H9 (cell line): ENCODE results near the gene PXYLP1. TPM values are rescaled to one million over a fixed set of nuclear protein-coding genes. Genes with fewer than 3 reads are reported as not detected.

Experiments used
- DNase-seq: peaks from one replicate; pipeline ENCODE4 v3.0.0-alpha.2; 2017
- H2AFZ ChIP-seq: one replicate; pipeline ENCODE4 v1.6.1; 2013; ENCODE audit warnings: mild to moderate bottlenecking, low read length, control low read depth, moderate library complexity
- H2AK5ac ChIP-seq: 2 replicates; pipeline ENCODE4 v1.6.1; 2013; ENCODE audit warnings: low read length, control low read depth, mixed read lengths; ENCODE audit not compliant: insufficient read length
- H2BK120ac ChIP-seq: one replicate; pipeline ENCODE4 v1.6.1; 2013; ENCODE audit warnings: low read depth, mild to moderate bottlenecking, low read length, control low read depth, inconsistent platforms; ENCODE audit not compliant: poor library complexity, severe bottlenecking
- H2BK12ac ChIP-seq: 2 replicates; pipeline ENCODE4 v1.6.1; 2013; ENCODE audit warnings: low read length, control low read depth, mixed read lengths, low read depth; ENCODE audit not compliant: insufficient read length
- H2BK15ac ChIP-seq: 2 replicates; pipeline ENCODE4 v1.6.1; 2013; ENCODE audit warnings: low read depth, low read length, control low read depth
- H2BK20ac ChIP-seq: one replicate; pipeline ENCODE4 v1.6.1; 2013; ENCODE audit warnings: low read depth, mild to moderate bottlenecking, low read length, control low read depth, inconsistent platforms; ENCODE audit not compliant: poor library complexity, severe bottlenecking
- H2BK5ac ChIP-seq: 2 replicates; pipeline ENCODE4 v1.6.1; 2013; ENCODE audit warnings: low read length, control low read depth, mixed read lengths; ENCODE audit not compliant: insufficient read length
- H3K14ac ChIP-seq: 2 replicates; pipeline ENCODE4 v1.6.1; 2013; ENCODE audit warnings: low read length, control low read depth; ENCODE audit not compliant: insufficient read depth
- H3K18ac ChIP-seq: 2 replicates; pipeline ENCODE4 v1.6.1; 2013; ENCODE audit warnings: low read depth, mild to moderate bottlenecking, mixed read lengths, low read length, control low read depth; ENCODE audit not compliant: insufficient read length
- H3K23ac ChIP-seq: 2 replicates; pipeline ENCODE4 v1.6.1; 2013; ENCODE audit warnings: low read length, control low read depth, mixed read lengths, low read depth; ENCODE audit not compliant: insufficient read length
- H3K23me2 ChIP-seq: 2 replicates; pipeline ENCODE4 v1.6.1; 2013; ENCODE audit warnings: low read depth, mild to moderate bottlenecking, mixed read lengths, low read length, control low read depth; ENCODE audit not compliant: insufficient read length, poor library complexity, severe bottlenecking
- H3K27ac ChIP-seq: 2 replicates; pipeline ENCODE4 v1.5.1; 2013; ENCODE audit warnings: low read length, control low read depth, mixed read lengths, low read depth; ENCODE audit not compliant: insufficient read length
- H3K27me3 ChIP-seq: 2 replicates; pipeline ENCODE4 v1.6.1; 2013; ENCODE audit warnings: low read length, control low read depth, inconsistent platforms; ENCODE audit not compliant: insufficient read depth
- H3K4ac ChIP-seq: 2 replicates; pipeline ENCODE4 v1.6.1; 2013; ENCODE audit warnings: low read depth, mild to moderate bottlenecking, control low read depth, inconsistent platforms, low read length, moderate library complexity
- H3K4me1 ChIP-seq: 2 replicates; pipeline ENCODE4 v1.6.1; 2013; ENCODE audit warnings: low read length, control low read depth, inconsistent platforms; ENCODE audit not compliant: insufficient read depth
- H3K4me2 ChIP-seq: 2 replicates; pipeline ENCODE4 v1.6.1; 2013; ENCODE audit warnings: low read length, control low read depth, mixed read lengths; ENCODE audit not compliant: insufficient read length, insufficient read depth
- H3K56ac ChIP-seq: 2 replicates; pipeline ENCODE4 v1.6.1; 2013; ENCODE audit warnings: low read depth, mild to moderate bottlenecking, mixed read lengths, low read length, control low read depth; ENCODE audit not compliant: insufficient read length
- H3K79me1 ChIP-seq: 2 replicates; pipeline ENCODE4 v1.6.1; 2013; ENCODE audit warnings: low read depth, mild to moderate bottlenecking, moderate library complexity, low read length, control low read depth, inconsistent platforms; ENCODE audit not compliant: insufficient read depth, poor library complexity, severe bottlenecking
- H3K79me2 ChIP-seq: 2 replicates; pipeline ENCODE4 v1.6.1; 2013; ENCODE audit warnings: low read length, control low read depth, inconsistent platforms; ENCODE audit not compliant: insufficient read depth
- H3K9ac ChIP-seq: 2 replicates; pipeline ENCODE4 v1.6.1; 2013; ENCODE audit warnings: low read length, control low read depth, mixed read lengths; ENCODE audit not compliant: insufficient read length; ENCODE audit errors: extremely low read depth
- H3K9me3 ChIP-seq: one replicate; pipeline ENCODE4 v1.6.1; 2013; ENCODE audit warnings: low read depth, low read length, inconsistent platforms; ENCODE audit not compliant: control insufficient read depth
- H3T11ph ChIP-seq: one replicate; pipeline ENCODE4 v1.6.1; 2013; ENCODE audit warnings: mild to moderate bottlenecking, low read length, control low read depth, inconsistent platforms
- H4K20me1 ChIP-seq: one replicate; pipeline ENCODE4 v1.6.1; 2013; ENCODE audit not compliant: control insufficient read depth, insufficient read length, insufficient read depth
- H4K5ac ChIP-seq: 2 replicates; pipeline ENCODE4 v1.6.1; 2013; ENCODE audit warnings: low read depth, mild to moderate bottlenecking, mixed read lengths, low read length, control low read depth; ENCODE audit not compliant: insufficient read length
- H4K8ac ChIP-seq: replicated peaks from 2 replicates; pipeline ENCODE4 v1.6.1; 2013; ENCODE audit warnings: low read length, control low read depth, mixed read lengths, low read depth; ENCODE audit not compliant: insufficient read length
- H4K91ac ChIP-seq: 2 replicates; pipeline ENCODE4 v1.6.1; 2013; ENCODE audit warnings: low read depth, mild to moderate bottlenecking, moderate library complexity, mixed read lengths, low read length, control low read depth; ENCODE audit not compliant: insufficient read length
- H3K27ac Mint-ChIP-seq, 3 experiments: 2 replicates in 2 of 3; 3 replicates in 1 of 3; pipeline ENCODE4 v1.8.0; 2020 to 2021; ENCODE audit warnings: mixed read lengths in 3 of 3, mild to moderate bottlenecking in 1 of 3, moderate library complexity in 1 of 3
- H3K27me3 Mint-ChIP-seq: 2 replicates; pipeline ENCODE4 v1.8.0; 2021; ENCODE audit warnings: low read depth, mild to moderate bottlenecking, moderate library complexity, mixed read lengths
- H3K36me3 Mint-ChIP-seq, 3 experiments: 2 replicates in 2 of 3; 3 replicates in 1 of 3; pipeline ENCODE4 v1.8.0; 2020 to 2021; ENCODE audit warnings: low read depth in 3 of 3, mixed read lengths in 3 of 3; ENCODE audit not compliant: insufficient read depth in 1 of 3
- H3K4me1 Mint-ChIP-seq, 2 experiments: 2 replicates each; pipeline ENCODE4 v1.8.0; 2020; ENCODE audit warnings: mixed read lengths in 2 of 2
- H3K4me3 Mint-ChIP-seq, 2 experiments: 2 replicates in 1 of 2; 3 replicates in 1 of 2; pipeline ENCODE4 v1.8.0; 2020 to 2021; ENCODE audit warnings: mild to moderate bottlenecking in 2 of 2, mixed read lengths in 2 of 2, moderate library complexity in 1 of 2
- H3K9me3 Mint-ChIP-seq, 2 experiments: 2 replicates in 1 of 2; 3 replicates in 1 of 2; pipeline ENCODE4 v1.8.0; 2020; ENCODE audit warnings: mild to moderate bottlenecking in 2 of 2, mixed read lengths in 2 of 2, moderate library complexity in 1 of 2
- CTCF ChIP-seq: fragments of 200-600 bp; sonication (generic); conservative IDR thresholded peaks from 3 replicates; pipeline ENCODE4 v1.8.0; 2021; ENCODE audit warnings: antibody characterized with exemption, mild to moderate bottlenecking
- WGBS: extraction: QIAGEN DNeasy Blood & Tissue Kit; methylation state at CpG from one replicate; pipeline ENCODE4 v1.1.7; 2013; ENCODE audit warnings: missing lambda C conversion rate, low lambda C conversion rate, mixed read lengths; ENCODE audit not compliant: insufficient read length; ENCODE audit errors: extremely low coverage; 5-methylcytosine and 5-hydroxymethylcytosine counted together
- total RNA-seq: library from RNA; stranded (reverse); gene quantifications from 2 replicates; pipeline ENCODE4 v1.2.1, GENCODE V29; 2021

PXYLP1 gene
- total RNA-seq, 1 experiment from 2014 or later, result 17.9 TPM

- Histone ChIP-seq H3K4me2 (no peak overlapping the region), H2BK5ac (no peak overlapping the region), H3K79me1 (no peaks in the 10 kb centered on the region), H4K8ac (no peak overlapping the region), H2BK20ac (no peak overlapping the region), H3K27me3 (no peaks in the 10 kb centered on the region), H2BK120ac (no peak overlapping the region), H3K14ac (no peak overlapping the region), H2BK12ac (no peak overlapping the region), H3K56ac (no peak overlapping the region), H3K18ac (no peak overlapping the region), H3K27ac (no peak overlapping the region), H3K9me3 (no peaks in the 10 kb centered on the region), H4K91ac (no peak overlapping the region), H3K23me2 (no peaks in the 10 kb centered on the region), H2AFZ (no peak overlapping the region), H2BK15ac (no peak overlapping the region), H3T11ph (no peak overlapping the region), H3K23ac (no peak overlapping the region), H2AK5ac (no peak overlapping the region), H4K5ac (no peak overlapping the region), H3K9ac (no peak overlapping the region), H3K4ac (no peak overlapping the region), H4K20me1 (no peaks in the 10 kb centered on the region), H3K79me2 (no peaks in the 10 kb centered on the region), H3K4me1 (no peaks in the 10 kb centered on the region; the same call in 1 of the 2 replicates)
- Mint-ChIP-seq H3K4me3 (no peak overlapping the region), H3K27ac (no peak overlapping the region; a peak in 1 of 7 replicates), H3K4me1 (peaks cover 13 to 14% of the 10 kb centered on the region in 2 experiments), H3K36me3 (peaks cover 4 to 12% (median 11%) of the 10 kb centered on the region in 3 experiments; a peak in 6 of 7 replicates), H3K27me3 (no peaks in the 10 kb centered on the region), H3K9me3 (no peaks in the 10 kb centered on the region)
- DNase-seq, result no peak
- TF ChIP-seq CTCF, result no peak
- no CpG with 5 or more reads among the region's 2 CpGs for WGBS
These were observed 29.0 kb downstream of the PXYLP1 start for GRCh38 chr3:141260630-141260927.
